Gastroesophageal sphincter (tissue), 4 donors: Measurements from ENCODE around the gene RNF32. TPM values are rescaled to one million over a fixed set of nuclear protein-coding genes. Genes with fewer than 3 reads are reported as not detected.
"Not testable (repeated sequence)": the region's sequence is repeated elsewhere in the genome, so short reads cannot be mapped to it uniquely, and the experiment has no call there.

Experiments
- ATAC-seq: fragments of 150-250 bp; one replicate; pipeline ENCODE4 v1.9.1; 2016; ENCODE audit warnings: mild to moderate bottlenecking, moderate library complexity
- H3K27ac ChIP-seq, 4 donors: fragments of 200-600 bp; sonication (generic) in 3 of 4; 1 replicate in 3 of 4; 2 replicates in 1 of 4; pipeline ENCODE4 v1.5.1; 2016 to 2019
- H3K27me3 ChIP-seq: fragments of 200-600 bp; sonication (generic); one replicate; pipeline ENCODE4 v1.5.1; 2019
- H3K36me3 ChIP-seq, 2 donors: fragments of 200-600 bp; sonication (generic); one replicate each; pipeline ENCODE4 v1.5.1; 2019; ENCODE audit warnings: control low read depth in 1 of 2
- H3K4me1 ChIP-seq, 3 donors: fragments of 200-600 bp; sonication (generic); 1 replicate in 2 of 3; 2 replicates in 1 of 3; pipeline ENCODE4 v1.5.1; 2016 to 2019; ENCODE audit warnings: control low read depth in 2 of 3
- H3K4me3 ChIP-seq, 2 donors: fragments of 200-600 bp; sonication (generic); one replicate each; pipeline ENCODE4 v1.5.1; 2019; ENCODE audit warnings: mild to moderate bottlenecking in 1 of 2, moderate library complexity in 1 of 2
- H3K9me3 ChIP-seq, 3 donors: fragments of 200-600 bp; sonication (generic); one replicate each; pipeline ENCODE4 v1.5.1; 2017 to 2019; ENCODE audit warnings: control low read depth in 2 of 3
- CTCF ChIP-seq, 4 experiments: fragments of 200-600 bp in 2 of 4; fragments of 450-650 bp in 2 of 4; sonication (generic) in 1 of 4; IDR thresholded peaks; one replicate each; pipeline ENCODE4 v1.5.1; 2017 to 2019; ENCODE audit warnings: antibody characterized with exemption in 4 of 4, mild to moderate bottlenecking in 2 of 4, moderate library complexity in 2 of 4
- EP300 ChIP-seq: sonication (generic); formaldehyde crosslinking; IDR thresholded peaks from one replicate; pipeline ENCODE4 v1.6.1; 2017; ENCODE audit warnings: antibody characterized with exemption, mild to moderate bottlenecking
- POLR2A ChIP-seq, 2 donors: fragments of 450-650 bp; IDR thresholded peaks; one replicate each; pipeline ENCODE4 v1.6.1; 2017; ENCODE audit warnings: antibody characterized with exemption in 2 of 2, mild to moderate bottlenecking in 2 of 2, moderate library complexity in 1 of 2
- POLR2AphosphoS5 ChIP-seq: sonication (generic); formaldehyde crosslinking; IDR thresholded peaks from one replicate; pipeline ENCODE4 v1.6.1; 2017; ENCODE audit warnings: antibody characterized with exemption
- WGBS, 2 donors: methylation state at CpG; one replicate each; pipeline ENCODE4 v1.1.5; 2018; ENCODE audit warnings: low coverage in 1 of 2; 5-methylcytosine and 5-hydroxymethylcytosine counted together
- total RNA-seq, 4 donors: library from RNA; depleted of rRNA; stranded (reverse); fragments of >200 nt; gene quantifications; one replicate each; pipeline ENCODE4 v1.1.0, GENCODE V29; 2016

Gene RNF32
- total RNA-seq, 4 donors from 2014 or later: 0.35 to 0.67 TPM; not detected in 2

- H3K36me3 ChIP-seq: no peaks in the 10 kb centered on the region
- no peak overlapping the region for H3K27ac ChIP-seq
- 96 to 97% methylated on average over 6 to 8 of the region's 18 CpGs for WGBS, 2 donors
- peaks cover 55% of the 10 kb centered on the region for H3K27me3 ChIP-seq
- TF ChIP-seq CTCF (IDR thresholded peaks at IDR 0.05) (no peak), EP300 (no peak), POLR2AphosphoS5 (no peak), POLR2A (IDR thresholded peaks at IDR 0.05) (no peak)
- H3K4me3 ChIP-seq: no peak overlapping the region
- ATAC-seq: no peak
- H3K4me1 ChIP-seq: peaks cover 0 to 11% (median 3%) of the 10 kb centered on the region in 3 donors
- peaks cover 0 to 14% (median 0%) of the 10 kb centered on the region in 3 donors for H3K9me3 ChIP-seq
These were observed 22.3 kb upstream of the RNF32 start for GRCh38 chr7:156618078-156618779.

- Histone ChIP-seq H3K27ac (no peak overlapping the region), H3K4me1 (peaks cover 0 to 11% (median 3%) of the 10 kb centered on the region in 3 donors), H3K36me3 (no peaks in the 10 kb centered on the region), H3K27me3 (peaks cover 55% of the 10 kb centered on the region), H3K4me3 (no peak overlapping the region), H3K9me3 (peaks cover 0 to 14% (median 0%) of the 10 kb centered on the region in 3 donors)
- 75 to 80% methylated on average over 1 to 4 of the region's 14 CpGs for WGBS, 2 donors
- no peak for TF ChIP-seq CTCF (IDR thresholded peaks at IDR 0.05)
- no peak for TF ChIP-seq POLR2AphosphoS5
- no peak for TF ChIP-seq EP300
- ATAC-seq: no peak
These were observed 21.7 kb upstream of the RNF32 start for GRCh38 chr7:156618780-156619367.

DNA sequence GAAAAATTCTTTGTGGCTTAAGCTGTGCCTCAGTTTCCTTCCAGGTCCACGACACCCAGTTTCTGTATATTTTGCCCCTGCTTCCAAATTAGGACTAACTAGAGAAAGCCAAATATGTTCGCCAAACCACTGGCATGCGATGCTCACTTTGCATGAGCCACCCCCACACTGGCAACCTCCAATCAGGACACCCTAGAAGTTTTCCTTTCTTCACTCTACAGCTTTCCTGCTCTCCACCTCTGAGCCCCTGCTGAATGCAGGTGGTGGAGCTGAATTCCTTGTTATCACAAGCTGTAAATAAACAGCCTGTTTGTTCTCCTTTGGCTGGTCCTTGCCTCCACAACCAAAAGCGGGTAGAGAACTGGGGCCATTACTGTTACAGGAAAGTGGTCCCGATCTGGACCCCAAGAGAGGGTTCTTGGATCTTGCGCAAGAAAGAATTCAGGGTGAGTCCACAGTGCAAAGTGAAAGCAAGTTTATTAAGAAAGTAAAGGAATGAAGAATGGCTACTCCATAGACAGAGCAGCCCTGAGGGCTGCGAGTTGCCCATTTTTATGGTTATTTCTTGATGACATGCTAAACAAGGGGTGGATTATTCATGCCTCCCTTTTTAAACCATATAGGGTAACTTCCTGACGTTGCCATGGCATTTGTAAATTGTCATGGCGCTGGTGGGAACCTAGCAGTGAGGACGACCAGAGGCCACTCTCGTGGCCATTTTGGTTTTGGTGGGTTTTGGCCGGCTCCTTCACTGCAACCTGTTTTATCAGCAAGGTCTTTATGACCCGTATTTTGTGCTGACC lies 20.9 kb upstream of the RNF32 start:
- WGBS, 2 donors: 79 to 92% methylated on average over 5 to 13 of the region's 13 CpGs
- ATAC-seq, H3K27ac ChIP-seq: not testable (repeated sequence)

GRCh38 chr7:156620291-156620675 lies 20.3 kb upstream of the RNF32 start:
- 71% methylated on average over 2 of the region's 3 CpGs; no CpG with 5 or more reads in 1 of the 2 donors for WGBS, 2 donors
- Histone ChIP-seq H3K27me3 (peaks cover 50% of the 10 kb centered on the region), H3K36me3 (no peaks in the 10 kb centered on the region), H3K4me1 (peaks cover 0 to 11% (median 3%) of the 10 kb centered on the region in 3 donors), H3K4me3 (no peak overlapping the region), H3K9me3 (peaks cover 0 to 14% (median 0%) of the 10 kb centered on the region in 3 donors), H3K27ac (no peak overlapping the region)
- TF ChIP-seq POLR2A (IDR thresholded peaks at IDR 0.05) (no peak), POLR2AphosphoS5 (no peak), CTCF (IDR thresholded peaks at IDR 0.05) (no peak)
- ATAC-seq: no peak

More for the DNA sequence above, 20.9 kb upstream of the RNF32 start:
- peaks cover 0 to 14% (median 0%) of the 10 kb centered on the region in 3 donors for H3K9me3 ChIP-seq
- H3K27me3 ChIP-seq: peaks cover 51% of the 10 kb centered on the region
- not testable (repeated sequence) for H3K36me3 ChIP-seq, H3K4me3 ChIP-seq
- H3K4me1 ChIP-seq: peaks cover 0 to 11% (median 3%) of the 10 kb centered on the region in 3 donors

GRCh38 chr7:156621652-156622051 lies 18.9 kb upstream of the RNF32 start:
- no peak for ATAC-seq
- peaks cover 0 to 14% (median 0%) of the 10 kb centered on the region in 3 donors for H3K9me3 ChIP-seq
- TF ChIP-seq CTCF (IDR thresholded peaks at IDR 0.05) (no peak), EP300 (no peak), POLR2AphosphoS5 (no peak), POLR2A (IDR thresholded peaks at IDR 0.05) (no peak)

More at GRCh38 chr7:156621652-156622051, 18.9 kb upstream of the RNF32 start:
- no peak overlapping the region for H3K4me3 ChIP-seq
- H3K27ac ChIP-seq: no peak overlapping the region
- H3K27me3 ChIP-seq: peaks cover 38% of the 10 kb centered on the region
- peaks cover 0 to 5% (median 0%) of the 10 kb centered on the region in 3 donors for H3K4me1 ChIP-seq
- H3K36me3 ChIP-seq: no peaks in the 10 kb centered on the region
